MG63 (cell line): ENCODE measurements around the gene TEF. TPM values are rescaled to one million over a fixed set of nuclear protein-coding genes. Genes with fewer than 3 reads are reported as not detected.

Experiments
- DNase-seq: peaks from one replicate; pipeline ENCODE4 v3.0.0-alpha.2; 2020
- H3K27me3 ChIP-seq: fragments of 250-450 bp; sonication (Bioruptor Pico); 2 replicates; pipeline ENCODE4 v1.5.1; 2020; ENCODE audit warnings: mild to moderate bottlenecking, moderate library complexity
- H3K36me3 ChIP-seq: fragments of 250-450 bp; sonication (Bioruptor Pico); 2 replicates; pipeline ENCODE4 v1.5.1; 2020; ENCODE audit warnings: mild to moderate bottlenecking, moderate library complexity
- H3K4me3 ChIP-seq: fragments of 250-450 bp; sonication (Bioruptor Pico); 2 replicates; pipeline ENCODE4 v1.5.1; 2020; ENCODE audit warnings: mild to moderate bottlenecking, moderate library complexity
- H3K9me3 ChIP-seq: fragments of 250-450 bp; sonication (Bioruptor Pico); 2 replicates; pipeline ENCODE4 v1.5.1; 2020; ENCODE audit warnings: mild to moderate bottlenecking, moderate library complexity
- total RNA-seq: library from RNA; depleted of rRNA; stranded (reverse); fragments of >200 nt; shearing (Covaris generic); gene quantifications from 2 replicates; pipeline ENCODE4 v1.2.3, GENCODE V29; 2014; ENCODE audit warnings: low replicate concordance; rRNA removed

The TEF gene, protein sequence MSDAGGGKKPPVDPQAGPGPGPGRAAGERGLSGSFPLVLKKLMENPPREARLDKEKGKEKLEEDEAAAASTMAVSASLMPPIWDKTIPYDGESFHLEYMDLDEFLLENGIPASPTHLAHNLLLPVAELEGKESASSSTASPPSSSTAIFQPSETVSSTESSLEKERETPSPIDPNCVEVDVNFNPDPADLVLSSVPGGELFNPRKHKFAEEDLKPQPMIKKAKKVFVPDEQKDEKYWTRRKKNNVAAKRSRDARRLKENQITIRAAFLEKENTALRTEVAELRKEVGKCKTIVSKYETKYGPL
- 6.1 and 6.4 TPM in 2 replicates for total RNA-seq

DNA sequence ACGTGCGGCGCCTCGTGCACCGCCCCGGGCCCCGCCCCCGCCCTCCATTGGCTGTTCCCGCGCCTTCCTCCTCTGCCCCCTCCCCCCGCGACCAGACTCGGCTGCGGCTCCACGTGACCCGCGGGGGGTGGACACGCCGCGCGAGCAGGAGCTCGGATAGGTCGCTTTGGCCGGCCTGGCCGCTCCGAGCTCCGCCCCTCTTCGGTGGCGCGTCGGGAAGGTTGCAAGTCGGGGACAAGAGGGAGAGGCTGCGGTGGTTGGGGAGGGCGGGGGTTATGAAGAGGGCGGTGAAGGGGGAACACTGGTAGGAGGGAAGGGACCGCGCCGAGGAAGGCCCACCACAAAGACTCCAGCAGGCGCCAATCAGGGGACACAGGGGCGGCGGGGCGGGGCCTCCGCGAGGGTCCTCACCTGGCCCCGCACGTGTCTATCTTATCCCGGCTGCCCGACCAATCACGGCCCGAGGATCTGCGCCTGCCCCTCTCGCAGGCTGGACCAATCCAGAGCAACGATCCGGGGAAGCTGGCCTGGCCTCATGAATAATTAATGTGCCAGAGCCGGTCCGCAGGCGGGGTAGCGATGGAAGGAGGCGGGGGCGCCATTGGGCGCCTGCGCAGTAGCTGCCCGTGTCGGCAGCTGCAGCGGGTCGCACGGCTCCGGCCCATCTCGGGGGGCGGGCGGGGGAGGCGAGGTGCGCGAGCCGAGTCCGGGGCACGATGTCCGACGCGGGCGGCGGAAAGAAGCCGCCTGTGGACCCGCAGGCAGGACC is at the start of gene TEF:
TEF (plus strand) TSS at position 614 of the 769 bp plus-strand sequence; CDS start at position 717, 103 bp downstream.
- no peaks in the 10 kb centered on the region for H3K36me3 ChIP-seq
- peak; percentile 98 for DNase-seq
- peak within 1 kb of the TSS; percentile 69 for H3K4me3 ChIP-seq

DNA sequence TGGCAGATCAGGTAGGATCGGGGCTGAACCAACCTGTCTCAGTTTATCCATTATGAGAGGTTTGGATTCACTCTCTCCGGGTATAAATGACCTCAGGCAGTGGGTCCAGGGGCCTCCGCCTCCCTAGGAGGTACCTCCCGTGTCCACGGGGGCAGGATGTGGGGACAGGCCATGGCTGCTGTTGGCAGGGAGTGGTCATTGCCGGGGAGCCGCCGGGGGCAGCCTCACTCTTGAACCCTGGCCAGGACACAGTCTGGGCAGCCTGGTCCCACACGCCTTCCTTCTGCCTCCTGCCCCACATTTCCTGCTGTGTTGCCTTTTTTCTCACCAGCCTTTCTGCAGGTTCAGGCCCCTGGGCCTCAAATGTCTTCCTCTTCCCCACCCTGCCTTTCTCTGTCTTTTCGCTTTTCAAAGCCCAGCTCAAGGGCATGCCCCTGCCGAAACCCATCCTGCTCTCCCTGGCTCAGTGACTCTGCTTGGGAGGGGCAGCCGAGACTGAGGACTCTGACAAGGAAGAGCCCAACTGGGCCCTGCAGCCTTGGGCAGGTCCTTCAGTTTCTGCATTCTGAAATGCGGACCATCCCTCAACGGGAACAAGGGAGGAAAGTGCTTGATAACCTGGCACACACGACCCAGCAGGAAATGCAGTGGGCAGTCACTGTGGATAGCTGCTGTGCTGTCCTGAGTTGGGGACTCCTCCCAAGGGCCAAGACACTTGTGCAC is 49.4 kb upstream of the TEF start:
- DNase-seq, result no peak
- no peak overlapping the region for H3K4me3 ChIP-seq

More for the DNA sequence above, at the start of gene TEF:
- Histone ChIP-seq H3K9me3 (no peaks in the 10 kb centered on the region), H3K27me3 (no peaks in the 10 kb centered on the region)

DNA sequence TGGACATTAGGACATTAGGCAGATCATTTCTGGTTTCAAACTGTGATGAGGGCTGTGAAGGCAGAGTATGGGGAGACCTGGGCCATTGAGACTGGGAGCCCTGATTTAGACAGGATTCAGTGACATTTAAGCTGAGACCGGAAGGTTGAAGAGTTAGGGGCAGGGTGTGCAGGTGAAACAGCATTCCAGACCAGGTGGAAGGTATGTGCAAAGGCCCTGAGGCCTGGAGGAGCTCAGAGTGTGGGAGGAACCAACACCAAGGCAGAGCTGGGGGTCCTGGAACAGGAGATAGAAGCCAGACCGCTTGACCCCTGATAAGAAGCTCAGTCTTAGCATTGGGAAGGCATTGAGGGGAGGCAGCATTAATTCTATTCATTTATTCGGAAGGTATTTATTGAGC is 47.9 kb upstream of the TEF start:
- H3K27me3 ChIP-seq, result no peaks in the 10 kb centered on the region
- no peaks in the 10 kb centered on the region for H3K9me3 ChIP-seq
- peaks cover 63% of the 10 kb centered on the region for H3K36me3 ChIP-seq
- no peak overlapping the region for H3K4me3 ChIP-seq
- DNase-seq, result no peak

More for the DNA sequence above, 49.4 kb upstream of the TEF start:
- Histone ChIP-seq H3K27me3 (no peaks in the 10 kb centered on the region), H3K36me3 (peaks cover 70% of the 10 kb centered on the region), H3K9me3 (no peaks in the 10 kb centered on the region)

DNA sequence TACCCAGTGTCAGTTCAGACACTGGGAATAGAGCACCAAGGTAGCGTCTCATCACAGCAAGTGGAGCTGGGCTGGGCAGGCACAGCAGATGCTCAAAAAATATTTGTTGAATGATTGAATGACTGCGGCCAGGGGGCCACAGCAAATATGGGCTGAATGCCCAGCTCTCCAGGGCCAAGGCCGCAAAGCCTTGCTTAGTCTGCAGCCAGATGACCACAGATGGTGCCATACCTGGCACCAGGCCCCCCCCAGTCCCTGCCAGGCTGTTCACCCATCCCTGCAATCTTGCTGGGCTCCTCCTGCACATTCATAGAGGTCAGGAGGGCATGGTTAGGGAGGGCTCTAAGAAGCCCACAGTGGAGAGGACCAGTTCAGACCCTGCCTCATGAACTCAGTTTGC is 47.5 kb upstream of the TEF start:
- DNase-seq, result peak; percentile 54
- Histone ChIP-seq H3K27me3 (no peaks in the 10 kb centered on the region), H3K4me3 (no peak overlapping the region), H3K9me3 (no peaks in the 10 kb centered on the region), H3K36me3 (peaks cover 62% of the 10 kb centered on the region)

DNA sequence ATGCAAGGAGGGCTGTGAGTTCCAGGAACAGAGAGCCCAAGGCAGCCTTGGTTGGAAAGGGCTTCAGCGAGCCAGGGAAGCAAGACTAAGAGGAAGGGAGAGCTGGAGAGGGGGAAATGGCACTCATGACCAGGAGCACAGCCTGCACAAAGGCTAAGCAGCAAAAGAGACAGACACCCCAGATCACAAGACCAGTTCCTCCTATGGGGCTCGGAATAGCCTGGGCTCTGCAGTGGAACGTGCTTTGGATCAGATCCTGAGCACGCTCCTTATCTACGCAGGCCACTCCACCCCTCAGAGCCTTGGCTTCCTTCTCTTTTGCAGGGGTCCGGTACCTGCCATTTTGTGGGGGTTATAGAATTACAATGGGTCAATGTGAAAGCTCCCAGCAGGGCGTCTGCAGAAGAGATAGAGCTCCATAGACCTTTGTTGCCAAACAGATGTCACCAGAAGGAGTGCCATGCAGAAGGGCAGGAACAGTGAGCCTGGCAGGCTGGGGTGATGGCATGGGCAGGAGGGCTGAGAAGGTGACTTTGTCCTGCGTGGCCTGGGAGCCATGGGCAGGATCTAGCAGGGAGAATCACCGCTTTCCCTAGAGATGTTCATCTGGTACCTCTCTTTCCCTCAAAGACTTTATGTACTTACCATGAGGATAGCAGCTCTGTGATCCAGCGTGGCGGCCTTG is 46.6 kb upstream of the TEF start:
- Histone ChIP-seq H3K36me3 (peaks cover 58% of the 10 kb centered on the region), H3K4me3 (no peak overlapping the region), H3K27me3 (no peaks in the 10 kb centered on the region), H3K9me3 (no peaks in the 10 kb centered on the region)
- no peak for DNase-seq

DNA sequence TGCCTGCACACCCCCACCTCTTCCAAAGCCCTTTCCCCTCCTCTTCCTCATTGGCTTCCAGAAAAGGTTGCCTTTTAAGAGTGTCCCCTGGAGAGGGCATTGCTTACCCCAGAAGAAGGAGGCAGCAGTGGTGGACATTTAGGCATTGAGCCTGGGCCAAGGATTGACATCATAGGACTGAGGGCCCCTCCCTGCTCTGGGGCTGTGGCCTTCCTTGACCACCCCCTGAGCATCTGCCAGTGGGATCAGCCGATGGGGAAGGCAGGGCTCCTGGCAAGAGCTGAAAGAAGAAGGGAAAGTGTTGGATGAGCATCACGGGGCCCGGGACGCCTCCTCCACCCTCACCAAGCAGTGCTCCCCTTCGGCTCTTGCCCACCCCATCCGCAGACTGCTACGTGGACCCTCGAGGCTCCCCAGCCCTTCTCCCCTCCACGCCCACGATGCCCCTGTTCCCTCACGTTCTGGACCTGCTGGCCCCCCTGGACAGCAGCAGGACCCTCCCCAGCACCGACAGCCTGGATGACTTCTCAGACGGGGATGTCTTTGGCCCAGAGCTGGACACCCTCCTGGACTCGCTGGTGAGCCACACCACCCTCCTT is 43.0 kb upstream of the TEF start:
- no peak for DNase-seq

DNA sequence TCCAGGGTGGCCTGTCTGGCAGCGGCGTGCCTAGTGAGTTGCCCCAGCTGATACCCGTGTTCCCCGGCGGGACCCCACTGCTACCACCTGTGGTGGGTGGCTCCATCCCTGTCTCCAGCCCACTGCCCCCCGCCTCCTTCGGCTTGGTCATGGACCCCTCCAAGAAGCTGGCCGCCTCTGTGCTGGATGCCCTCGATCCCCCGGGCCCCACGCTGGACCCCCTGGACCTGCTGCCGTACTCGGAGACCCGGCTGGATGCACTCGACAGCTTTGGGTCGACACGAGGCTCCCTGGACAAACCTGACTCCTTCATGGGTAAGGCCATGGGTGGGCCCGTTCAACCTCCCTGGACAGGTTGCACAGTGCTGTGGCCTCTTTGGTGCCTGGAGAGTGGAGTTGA is 41.9 kb upstream of the TEF start:
- DNase-seq, result no peak

More for the DNA sequence above, 43.0 kb upstream of the TEF start:
- Histone ChIP-seq H3K9me3 (no peaks in the 10 kb centered on the region), H3K27me3 (no peaks in the 10 kb centered on the region), H3K4me3 (no peak overlapping the region), H3K36me3 (peaks cover 48% of the 10 kb centered on the region)

DNA sequence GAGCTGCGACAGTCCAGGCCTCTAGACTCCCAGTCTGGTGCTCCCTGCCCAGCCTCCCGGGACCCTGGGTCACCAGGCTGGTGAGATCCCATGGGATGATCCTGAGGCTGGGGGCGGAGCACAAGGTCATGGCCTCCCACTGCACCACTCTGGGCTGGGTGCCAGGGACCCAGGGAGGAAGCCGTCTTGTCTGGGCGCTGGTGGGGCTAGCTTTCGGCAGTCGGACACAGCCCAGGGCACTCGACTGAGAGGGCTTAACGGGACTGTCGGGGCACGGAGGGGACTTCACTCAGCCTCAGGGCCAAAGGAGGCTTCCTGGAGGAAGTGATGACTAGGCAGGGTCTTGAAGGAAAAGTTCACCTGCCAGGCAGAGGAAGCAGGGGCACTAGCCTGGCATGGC is 41.4 kb upstream of the TEF start:
- DNase-seq, result no peak
- H3K27me3 ChIP-seq, result no peaks in the 10 kb centered on the region
- peaks cover 43% of the 10 kb centered on the region for H3K36me3 ChIP-seq
- no peaks in the 10 kb centered on the region for H3K9me3 ChIP-seq
- H3K4me3 ChIP-seq, result no peak overlapping the region

More for the DNA sequence above, 41.9 kb upstream of the TEF start:
- Histone ChIP-seq H3K4me3 (no peak overlapping the region), H3K27me3 (no peaks in the 10 kb centered on the region), H3K36me3 (peaks cover 43% of the 10 kb centered on the region), H3K9me3 (no peaks in the 10 kb centered on the region)

DNA sequence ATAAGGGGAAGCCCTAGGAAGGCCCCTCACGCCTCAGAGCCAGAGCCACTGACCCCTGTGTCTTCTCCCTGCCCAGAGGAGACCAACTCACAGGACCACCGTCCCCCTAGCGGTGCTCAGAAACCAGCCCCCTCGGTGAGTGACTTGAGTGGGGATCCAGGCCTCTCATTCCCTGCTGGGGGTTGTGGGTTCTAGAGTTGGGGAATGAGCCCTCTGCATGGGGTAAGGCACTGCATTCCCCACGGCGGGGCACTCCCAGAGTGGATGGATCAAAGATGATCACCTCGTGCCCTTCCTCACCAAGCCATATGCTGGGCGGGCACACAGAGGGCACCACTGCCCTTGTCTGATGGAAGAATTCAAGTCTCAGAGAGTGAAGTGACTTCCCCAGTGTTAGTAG is 40.7 kb upstream of the TEF start:
- peaks cover 41% of the 10 kb centered on the region for H3K36me3 ChIP-seq
- H3K9me3 ChIP-seq, result no peaks in the 10 kb centered on the region
- DNase-seq, result no peak
- no peaks in the 10 kb centered on the region for H3K27me3 ChIP-seq
- no peak overlapping the region for H3K4me3 ChIP-seq

DNA sequence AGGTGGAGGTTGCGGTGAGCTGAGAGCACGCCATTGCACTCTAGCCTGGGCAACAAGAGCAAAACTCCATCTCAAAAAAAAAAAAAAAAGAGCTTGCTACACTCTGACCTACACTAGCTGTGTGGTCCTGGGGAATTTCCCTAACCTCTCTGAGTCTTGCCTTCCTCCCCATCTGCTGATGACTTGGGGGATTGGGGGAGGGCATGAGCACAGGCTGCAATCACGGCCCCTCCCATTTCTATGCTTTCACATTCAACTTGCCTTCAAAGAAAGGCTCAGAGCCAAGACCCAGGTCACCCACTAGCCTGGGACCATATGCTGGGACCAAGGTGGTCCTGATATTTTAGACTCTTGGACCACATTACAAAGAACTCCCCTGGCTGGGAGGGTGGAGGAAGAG is 39.8 kb upstream of the TEF start:
- Histone ChIP-seq H3K4me3 (no peak overlapping the region), H3K36me3 (peaks cover 46% of the 10 kb centered on the region), H3K9me3 (no peaks in the 10 kb centered on the region), H3K27me3 (no peaks in the 10 kb centered on the region)
- DNase-seq, result no peak

DNA sequence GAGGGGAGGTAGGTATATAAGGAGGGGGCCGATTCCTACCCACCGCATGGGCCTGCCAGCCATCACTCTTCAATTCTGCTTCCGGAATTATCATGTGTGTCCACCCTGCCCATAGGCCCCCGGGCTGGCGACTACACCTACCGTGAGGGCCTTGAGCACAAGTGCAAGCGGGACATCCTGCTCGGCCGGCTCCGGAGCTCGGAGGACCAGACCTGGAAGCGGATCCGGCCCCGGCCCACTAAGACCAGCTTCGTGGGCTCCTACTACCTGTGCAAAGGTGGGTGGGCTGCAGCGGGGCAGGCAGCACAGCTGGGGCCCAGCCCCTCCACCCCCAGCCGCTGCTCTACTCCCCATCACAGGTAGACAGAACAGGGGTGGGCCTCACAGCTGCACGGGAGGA is 38.4 kb upstream of the TEF start:
- no peak overlapping the region for H3K4me3 ChIP-seq
- H3K9me3 ChIP-seq, result no peaks in the 10 kb centered on the region
- no peak for DNase-seq
- H3K36me3 ChIP-seq, result peaks cover 56% of the 10 kb centered on the region
- H3K27me3 ChIP-seq, result no peaks in the 10 kb centered on the region

DNA sequence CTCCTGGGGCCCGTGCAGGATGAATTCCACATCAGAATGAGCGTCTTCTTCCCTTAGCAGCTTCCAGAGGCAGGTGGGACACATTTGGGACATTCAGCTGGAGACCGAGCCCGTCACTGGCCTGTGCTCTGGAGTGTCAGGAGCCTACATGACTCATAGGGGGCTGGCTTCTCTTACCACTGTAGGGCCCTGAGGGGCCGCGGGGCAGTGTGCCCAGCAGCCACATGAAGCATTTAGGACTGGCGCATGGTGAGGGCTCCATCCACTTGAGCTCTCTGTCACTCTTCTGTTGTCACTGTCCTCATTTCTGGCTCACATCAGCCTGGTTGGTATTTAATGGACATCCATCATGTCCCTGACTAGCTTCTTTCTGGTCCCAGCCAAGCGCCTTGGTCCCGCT is 38.0 kb upstream of the TEF start:
- no peaks in the 10 kb centered on the region for H3K9me3 ChIP-seq
- peaks cover 58% of the 10 kb centered on the region for H3K36me3 ChIP-seq
- no peak overlapping the region for H3K4me3 ChIP-seq
- H3K27me3 ChIP-seq, result no peaks in the 10 kb centered on the region
- no peak for DNase-seq

DNA sequence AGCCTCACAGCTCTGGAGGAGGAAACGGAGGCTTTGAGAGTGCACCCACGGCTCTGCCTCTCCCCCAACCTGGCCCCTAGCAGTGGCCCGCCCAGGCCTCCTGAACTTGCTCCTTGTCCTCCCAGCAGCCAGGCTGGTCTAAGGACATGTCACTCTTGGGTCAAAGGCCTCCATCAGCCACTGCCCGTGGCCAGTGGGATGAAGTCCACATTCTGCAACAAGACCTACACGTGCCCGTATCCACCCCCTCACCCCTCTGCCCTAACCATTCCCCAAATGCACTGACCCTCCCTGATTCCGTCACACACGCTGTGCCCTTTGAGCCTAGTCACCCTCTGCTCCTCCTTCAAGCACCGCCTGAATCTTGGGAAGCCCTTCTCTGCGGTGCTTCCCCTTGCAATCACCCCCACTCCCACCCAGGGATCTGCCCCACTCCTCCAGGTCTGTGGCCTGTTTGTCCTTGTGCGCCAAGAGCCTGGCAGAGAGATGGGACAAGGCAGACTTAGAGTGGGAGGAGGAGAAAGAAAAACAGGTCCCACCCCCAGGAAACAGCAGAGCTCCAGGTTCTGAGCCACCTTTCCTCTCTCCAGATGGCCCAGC is 37.5 kb upstream of the TEF start:
- H3K36me3 ChIP-seq, result peaks cover 63% of the 10 kb centered on the region
- H3K27me3 ChIP-seq, result no peaks in the 10 kb centered on the region
- H3K4me3 ChIP-seq, result no peak overlapping the region
- DNase-seq, result no peak
- no peaks in the 10 kb centered on the region for H3K9me3 ChIP-seq

DNA sequence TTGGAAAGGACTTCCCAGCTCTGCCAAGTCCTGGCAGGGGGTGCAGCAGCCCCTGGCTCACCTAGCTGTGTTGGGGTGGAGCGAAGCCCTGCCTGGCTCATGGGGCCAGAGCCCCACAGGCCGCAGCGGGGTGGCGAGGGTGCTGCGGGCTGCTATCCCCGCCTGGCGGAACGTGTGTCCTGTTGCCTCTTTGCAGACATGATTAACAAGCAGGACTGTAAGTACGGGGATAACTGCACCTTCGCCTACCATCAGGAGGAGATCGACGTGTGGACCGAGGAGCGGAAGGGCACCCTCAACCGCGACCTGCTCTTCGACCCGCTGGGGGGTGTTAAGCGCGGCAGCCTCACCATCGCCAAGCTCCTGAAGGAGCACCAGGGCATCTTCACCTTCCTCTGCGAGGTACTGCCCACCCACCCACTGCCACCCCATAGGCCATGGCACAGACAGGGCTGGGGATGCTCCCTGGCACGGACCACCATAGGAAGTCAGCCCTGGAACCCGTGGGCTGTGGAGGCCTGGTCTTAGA is 35.9 kb upstream of the TEF start:
- H3K27me3 ChIP-seq, result no peaks in the 10 kb centered on the region
- no peak for DNase-seq
- H3K9me3 ChIP-seq, result no peaks in the 10 kb centered on the region
- no peak overlapping the region for H3K4me3 ChIP-seq
- H3K36me3 ChIP-seq, result peaks cover 69% of the 10 kb centered on the region

DNA sequence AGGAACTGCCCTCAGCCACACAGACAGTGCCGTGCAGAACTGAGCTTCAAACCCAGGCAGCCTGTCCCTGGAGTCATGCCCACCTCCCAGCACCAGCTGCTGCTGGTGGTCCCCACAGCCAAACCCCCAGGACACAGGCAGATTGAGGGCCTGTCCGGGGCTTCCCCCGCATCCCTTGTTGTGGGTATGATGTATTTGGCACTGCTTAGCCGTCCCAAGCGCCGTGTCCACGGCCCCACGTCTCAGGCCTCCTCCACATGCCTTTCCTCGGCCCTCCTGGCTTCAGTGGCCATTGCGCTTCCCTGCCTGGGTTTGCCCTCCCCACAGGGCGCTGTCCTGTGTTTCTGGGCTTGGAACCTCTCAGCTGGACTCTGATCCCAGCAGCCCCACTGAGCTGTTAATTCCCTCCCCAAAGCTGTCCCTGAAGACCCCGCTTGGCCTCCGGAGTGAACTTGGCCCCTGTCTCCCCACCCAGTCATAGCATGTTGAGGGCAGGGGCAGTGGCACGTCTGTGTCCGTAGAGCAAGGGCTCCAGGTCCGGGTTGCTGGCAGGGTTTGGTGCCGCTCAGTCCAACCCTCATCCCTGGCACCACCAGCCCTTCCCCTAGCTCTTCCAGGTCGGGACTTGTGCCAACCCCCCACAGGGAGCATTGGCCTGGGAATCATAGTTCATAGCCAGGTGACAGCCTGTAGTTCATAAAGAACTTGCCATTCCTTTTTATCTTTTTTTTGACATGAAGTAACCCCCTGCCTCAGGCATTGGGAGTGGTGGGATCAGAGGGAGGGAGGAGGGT is 34.5 kb upstream of the TEF start:
- Histone ChIP-seq H3K27me3 (no peaks in the 10 kb centered on the region), H3K36me3 (peaks cover 80% of the 10 kb centered on the region), H3K4me3 (no peak overlapping the region), H3K9me3 (no peaks in the 10 kb centered on the region)
- DNase-seq, result peak; percentile 69
